ENCODE data around the gene KCTD8.

The KCTD8 gene

GRCh38 chr4:44438687-44439086, 9.9 kb downstream of the KCTD8 start:
- Histone ChIP-seq H3K36me3 (ENCODE audit: control insufficient read depth, insufficient read depth, low read length) (no peaks in the 10 kb centered on the region), H3K27me3 (ENCODE audit: control insufficient read depth, insufficient read depth, low read length) (no peaks in the 10 kb centered on the region), H3K4me3 (ENCODE audit: low read depth, low read length) (no peak overlapping the region), H3K9ac (ENCODE audit: low read depth, low read length) (no peak overlapping the region), H3K9me3 (ENCODE audit: control insufficient read depth, insufficient read depth, low read length) (no peaks in the 10 kb centered on the region), H3K27ac (ENCODE audit: low read depth, low read length) (no peak overlapping the region), H3K4me1 (ENCODE audit: control insufficient read depth, insufficient read depth, low read length) (peaks cover 12% of the 10 kb centered on the region; the same call in 1 of the 2 replicates)

GRCh38 chr4:44434247-44434646, 14.4 kb downstream of the KCTD8 start:
- Histone ChIP-seq H3K27ac (ENCODE audit: low read depth, low read length) (no peak overlapping the region), H3K4me3 (ENCODE audit: low read depth, low read length) (no peak overlapping the region), H3K4me1 (ENCODE audit: control insufficient read depth, insufficient read depth, low read length) (0 out of 2 replicates have a peak, but pooled peaks cover 9% of the 10 kb centered on the region), H3K36me3 (ENCODE audit: control insufficient read depth, insufficient read depth, low read length) (no peaks in the 10 kb centered on the region), H3K9ac (ENCODE audit: low read depth, low read length) (no peak overlapping the region), H3K9me3 (ENCODE audit: control insufficient read depth, insufficient read depth, low read length) (no peaks in the 10 kb centered on the region), H3K27me3 (ENCODE audit: control insufficient read depth, insufficient read depth, low read length) (no peaks in the 10 kb centered on the region)

GRCh38 chr4:44425614-44426208, 22.9 kb downstream of the KCTD8 start:
- H3K36me3 ChIP-seq (ENCODE audit: control insufficient read depth, insufficient read depth, low read length), result no peaks in the 10 kb centered on the region
- no peak overlapping the region for H3K9ac ChIP-seq (ENCODE audit: low read depth, low read length)
- H3K27me3 ChIP-seq (ENCODE audit: control insufficient read depth, insufficient read depth, low read length), result no peaks in the 10 kb centered on the region
- no peak overlapping the region for H3K4me3 ChIP-seq (ENCODE audit: low read depth, low read length)
- no peak overlapping the region for H3K27ac ChIP-seq (ENCODE audit: low read depth, low read length)
- H3K9me3 ChIP-seq (ENCODE audit: control insufficient read depth, insufficient read depth, low read length), result no peaks in the 10 kb centered on the region
- H3K4me1 ChIP-seq (ENCODE audit: control insufficient read depth, insufficient read depth, low read length), result 0 out of 2 replicates have a peak, but pooled peaks cover 6% of the 10 kb centered on the region

GRCh38 chr4:44422912-44423311, 25.7 kb downstream of the KCTD8 start:
- no peaks in the 10 kb centered on the region for H3K9me3 ChIP-seq (ENCODE audit: control insufficient read depth, insufficient read depth, low read length)
- H3K36me3 ChIP-seq (ENCODE audit: control insufficient read depth, insufficient read depth, low read length), result no peaks in the 10 kb centered on the region
- 0 out of 2 replicates have a peak, but pooled peaks cover 6% of the 10 kb centered on the region for H3K4me1 ChIP-seq (ENCODE audit: control insufficient read depth, insufficient read depth, low read length)
- no peaks in the 10 kb centered on the region for H3K27me3 ChIP-seq (ENCODE audit: control insufficient read depth, insufficient read depth, low read length)
- no peak overlapping the region for H3K9ac ChIP-seq (ENCODE audit: low read depth, low read length)
- no peak overlapping the region for H3K4me3 ChIP-seq (ENCODE audit: low read depth, low read length)
- H3K27ac ChIP-seq (ENCODE audit: low read depth, low read length), result no peak overlapping the region

DNA sequence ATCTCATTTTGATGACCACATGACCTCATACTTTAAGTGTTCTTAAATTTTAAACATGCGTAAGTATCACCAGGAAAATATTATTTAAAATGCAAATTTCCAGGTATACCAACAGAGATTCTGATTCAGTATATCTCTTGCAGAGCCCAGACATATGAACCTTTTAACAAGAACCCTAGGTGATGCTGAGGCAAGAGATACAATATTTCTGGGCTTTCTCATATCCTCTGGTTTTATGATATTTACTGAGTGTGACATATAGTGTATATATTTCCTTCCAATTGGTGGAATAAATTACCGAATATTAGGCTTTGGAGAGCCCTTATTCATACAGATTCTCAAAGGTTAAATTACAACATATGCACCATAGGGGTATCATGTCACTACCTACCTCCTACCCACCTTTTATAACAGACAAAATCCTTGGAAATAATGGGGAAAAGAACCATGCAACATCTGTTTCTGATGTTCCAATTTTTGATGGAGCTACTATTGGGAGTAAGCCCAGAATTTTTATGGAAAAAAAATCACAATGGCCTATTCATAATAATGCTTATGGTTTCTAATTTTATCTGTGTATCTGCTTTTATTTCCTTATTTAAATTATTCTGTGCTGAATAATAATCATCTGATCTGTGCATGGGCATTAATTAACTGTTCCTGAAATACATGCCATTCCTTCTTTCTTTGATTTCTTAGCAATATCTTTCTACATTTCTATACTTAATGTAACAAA, 27.1 kb downstream of the KCTD8 start:
- Histone ChIP-seq H3K4me1 (ENCODE audit: control insufficient read depth, insufficient read depth, low read length) (0 out of 2 replicates have a peak, but pooled peaks cover 6% of the 10 kb centered on the region), H3K27ac (ENCODE audit: low read depth, low read length) (no peak overlapping the region), H3K4me3 (ENCODE audit: low read depth, low read length) (no peak overlapping the region), H3K36me3 (ENCODE audit: control insufficient read depth, insufficient read depth, low read length) (no peaks in the 10 kb centered on the region), H3K9me3 (ENCODE audit: control insufficient read depth, insufficient read depth, low read length) (no peaks in the 10 kb centered on the region), H3K9ac (ENCODE audit: low read depth, low read length) (no peak overlapping the region), H3K27me3 (ENCODE audit: control insufficient read depth, insufficient read depth, low read length) (no peaks in the 10 kb centered on the region)

DNA sequence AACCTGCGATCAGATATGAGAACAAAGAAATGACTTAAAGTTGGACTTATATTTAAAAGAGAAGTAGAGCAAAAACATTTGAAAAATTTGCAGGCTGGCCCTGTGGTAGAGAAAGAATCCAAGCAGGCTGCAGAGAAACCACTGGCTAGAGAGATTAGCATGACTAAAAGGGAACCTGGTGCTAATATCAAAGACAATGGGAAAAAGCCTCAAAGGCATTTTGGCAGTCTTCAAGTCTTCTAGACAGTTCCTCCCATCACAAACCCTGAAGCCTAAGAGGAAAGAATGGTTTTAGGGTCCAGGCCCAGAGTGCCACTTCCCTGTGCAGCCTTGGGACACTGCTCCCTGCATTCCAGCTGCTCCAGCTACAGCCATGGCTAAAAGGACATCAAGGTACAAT, 33.4 kb downstream of the KCTD8 start:
- Histone ChIP-seq H3K9ac (ENCODE audit: low read depth, low read length) (no peak overlapping the region), H3K9me3 (ENCODE audit: control insufficient read depth, insufficient read depth, low read length) (no peaks in the 10 kb centered on the region), H3K4me1 (ENCODE audit: control insufficient read depth, insufficient read depth, low read length) (peaks cover 13% of the 10 kb centered on the region), H3K27ac (ENCODE audit: low read depth, low read length) (peak overlapping the region; percentile 68), H3K27me3 (ENCODE audit: control insufficient read depth, insufficient read depth, low read length) (no peaks in the 10 kb centered on the region), H3K36me3 (ENCODE audit: control insufficient read depth, insufficient read depth, low read length) (no peaks in the 10 kb centered on the region), H3K4me3 (ENCODE audit: low read depth, low read length) (no peak overlapping the region)

- H3K36me3 ChIP-seq (ENCODE audit: control insufficient read depth, insufficient read depth, low read length), result no peaks in the 10 kb centered on the region
- no peak overlapping the region for H3K9ac ChIP-seq (ENCODE audit: low read depth, low read length)
- H3K4me1 ChIP-seq (ENCODE audit: control insufficient read depth, insufficient read depth, low read length), result no peaks in the 10 kb centered on the region
- H3K27me3 ChIP-seq (ENCODE audit: control insufficient read depth, insufficient read depth, low read length), result no peaks in the 10 kb centered on the region
- no peak overlapping the region for H3K4me3 ChIP-seq (ENCODE audit: low read depth, low read length)
- H3K27ac ChIP-seq (ENCODE audit: low read depth, low read length), result no peak overlapping the region
- no peaks in the 10 kb centered on the region for H3K9me3 ChIP-seq (ENCODE audit: control insufficient read depth, insufficient read depth, low read length)
Observed at GRCh38 chr4:44368413-44369167, 80.0 kb downstream of the KCTD8 start.

- no peak overlapping the region for H3K4me3 ChIP-seq (ENCODE audit: low read depth, low read length)
Observed at GRCh38 chr4:44354172-44354571, 94.4 kb downstream of the KCTD8 start.

DNA sequence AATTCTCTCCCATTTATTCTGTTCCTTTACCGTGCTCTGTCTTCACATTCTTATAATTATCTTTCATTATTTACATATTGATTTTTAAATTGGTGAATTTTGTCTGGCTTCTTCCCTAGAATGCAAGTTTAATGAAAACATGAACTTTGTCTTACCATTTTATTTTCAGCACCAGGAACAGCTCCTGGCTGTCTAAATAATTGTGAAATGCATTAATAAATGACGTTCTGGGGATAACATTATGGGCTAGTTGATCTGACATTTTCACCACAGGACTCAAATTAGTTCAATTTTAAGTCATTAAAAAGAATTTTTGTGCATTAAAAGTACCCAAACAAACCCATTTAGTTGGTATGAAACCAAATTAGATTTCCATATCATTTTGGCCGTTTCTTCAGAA, 97.5 kb downstream of the KCTD8 start:
- no peaks in the 10 kb centered on the region for H3K9me3 ChIP-seq (ENCODE audit: control insufficient read depth, insufficient read depth, low read length)
- no peak overlapping the region for H3K4me3 ChIP-seq (ENCODE audit: low read depth, low read length)
- H3K27ac ChIP-seq (ENCODE audit: low read depth, low read length), result no peak overlapping the region
- no peaks in the 10 kb centered on the region for H3K36me3 ChIP-seq (ENCODE audit: control insufficient read depth, insufficient read depth, low read length)
- H3K27me3 ChIP-seq (ENCODE audit: control insufficient read depth, insufficient read depth, low read length), result no peaks in the 10 kb centered on the region
- no peaks in the 10 kb centered on the region for H3K4me1 ChIP-seq (ENCODE audit: control insufficient read depth, insufficient read depth, low read length)
- H3K9ac ChIP-seq (ENCODE audit: low read depth, low read length), result no peak overlapping the region

More at GRCh38 chr4:44354172-44354571, 94.4 kb downstream of the KCTD8 start:
- no peak overlapping the region for H3K27ac ChIP-seq (ENCODE audit: low read depth, low read length)
- no peak overlapping the region for H3K9ac ChIP-seq (ENCODE audit: low read depth, low read length)
- no peaks in the 10 kb centered on the region for H3K4me1 ChIP-seq (ENCODE audit: control insufficient read depth, insufficient read depth, low read length)
- no peaks in the 10 kb centered on the region for H3K27me3 ChIP-seq (ENCODE audit: control insufficient read depth, insufficient read depth, low read length)
- no peaks in the 10 kb centered on the region for H3K9me3 ChIP-seq (ENCODE audit: control insufficient read depth, insufficient read depth, low read length)
- H3K36me3 ChIP-seq (ENCODE audit: control insufficient read depth, insufficient read depth, low read length), result no peaks in the 10 kb centered on the region

DNA sequence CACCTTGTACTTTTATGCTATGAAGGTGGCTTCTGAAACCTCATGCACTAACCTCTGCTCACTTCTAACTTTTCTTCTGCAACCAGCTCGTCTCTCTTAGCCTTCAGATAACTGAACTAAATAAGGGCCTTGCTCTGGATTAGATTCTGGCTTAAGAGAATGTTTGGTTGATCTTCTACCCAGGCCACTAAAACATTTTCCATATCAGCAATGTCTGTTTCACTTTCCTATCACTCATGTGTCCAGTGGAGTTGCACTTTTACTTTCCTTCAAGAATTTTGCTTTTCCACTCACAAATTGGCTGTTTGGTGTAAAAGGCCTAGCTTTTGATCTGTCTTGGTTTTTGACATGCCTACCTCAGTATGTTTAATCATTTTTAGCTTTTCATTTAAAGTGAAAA, 105.8 kb downstream of the KCTD8 start:
- Histone ChIP-seq H3K9me3 (ENCODE audit: control insufficient read depth, insufficient read depth, low read length) (no peaks in the 10 kb centered on the region), H3K9ac (ENCODE audit: low read depth, low read length) (no peak overlapping the region), H3K4me3 (ENCODE audit: low read depth, low read length) (no peak overlapping the region), H3K4me1 (ENCODE audit: control insufficient read depth, insufficient read depth, low read length) (peaks cover 19% of the 10 kb centered on the region), H3K27me3 (ENCODE audit: control insufficient read depth, insufficient read depth, low read length) (no peaks in the 10 kb centered on the region), H3K27ac (ENCODE audit: low read depth, low read length) (no peak overlapping the region), H3K36me3 (ENCODE audit: control insufficient read depth, insufficient read depth, low read length) (no peaks in the 10 kb centered on the region)

- Histone ChIP-seq H3K4me3 (ENCODE audit: low read depth, low read length) (no peak overlapping the region), H3K36me3 (ENCODE audit: control insufficient read depth, insufficient read depth, low read length) (no peaks in the 10 kb centered on the region), H3K9me3 (ENCODE audit: control insufficient read depth, insufficient read depth, low read length) (no peaks in the 10 kb centered on the region), H3K27me3 (ENCODE audit: control insufficient read depth, insufficient read depth, low read length) (no peaks in the 10 kb centered on the region), H3K27ac (ENCODE audit: low read depth, low read length) (no peak overlapping the region), H3K9ac (ENCODE audit: low read depth, low read length) (no peak overlapping the region), H3K4me1 (ENCODE audit: control insufficient read depth, insufficient read depth, low read length) (peaks cover 13% of the 10 kb centered on the region)
Observed at GRCh38 chr4:44326741-44327140, 121.9 kb downstream of the KCTD8 start.
